ENCODE results near the gene LCE3E. TPM values are rescaled to one million over a fixed set of nuclear protein-coding genes. Genes with fewer than 3 reads are reported as not detected.
"Not testable (repeated sequence)": the region's sequence is repeated elsewhere in the genome, so short reads cannot be mapped to it uniquely, and the experiment has no call there.

Gene LCE3E
- total RNA-seq, 1 experiment from 2014 or later, result not detected

DNA sequence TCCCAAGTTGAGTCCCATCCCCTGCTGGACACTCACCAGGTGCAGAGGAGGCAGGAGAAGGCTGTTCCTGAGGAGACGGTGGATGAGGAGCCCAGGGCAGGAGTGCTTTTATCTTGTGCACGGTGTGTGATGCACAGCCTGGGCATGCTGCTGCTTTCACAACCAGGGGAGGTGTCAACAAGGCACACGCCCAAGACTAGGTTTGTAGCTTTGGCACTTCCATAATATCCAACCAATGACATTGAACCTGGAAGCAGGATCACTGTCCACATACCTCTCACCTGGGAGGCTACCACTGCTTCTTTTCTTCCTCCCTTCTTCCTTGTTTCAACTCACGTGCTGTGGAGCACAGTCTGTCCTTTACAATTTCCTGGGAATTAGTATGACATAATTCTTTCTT, 13.9 kb upstream of the LCE3E start, which contains the start of gene LCE3D:
LCE3D (minus strand) TSS at position 84 of the 400 bp plus-strand sequence. CDS start 580 bp downstream, outside the sequence.
- Histone ChIP-seq H3K4me2 (ENCODE audit: low read length) (no peak within 1 kb of the TSS), H2AFZ (ENCODE audit: low read length) (no peak within 1 kb of the TSS), H3K9me3 (ENCODE audit: low read length) (no peaks in the 10 kb centered on the region), H3K27me3 (ENCODE audit: low read length) (no peaks in the 10 kb centered on the region; the same call in 1 of the 2 replicates), H3K36me3 (ENCODE audit: low read depth, low read length) (no peaks in the 10 kb centered on the region), H3K9ac (ENCODE audit: low read length) (no peak within 1 kb of the TSS), H3K9me2 (replicated peaks; ENCODE audit: low read length) (no peaks in the 10 kb centered on the region), H3K4me1 (ENCODE audit: insufficient read depth, low read length) (no peaks in the 10 kb centered on the region), H3F3A (ENCODE audit: low read length, unreplicated experiment) (no peaks in the 10 kb centered on the region), H4K20me1 (ENCODE audit: low read length) (no peaks in the 10 kb centered on the region), H3K4me3 (ENCODE audit: low read length) (no peak within 1 kb of the TSS), H3K27ac (ENCODE audit: low read length) (no peak within 1 kb of the TSS), H3K79me2 (ENCODE audit: low read length) (no peaks in the 10 kb centered on the region)
- TF ChIP-seq, protein P1, sequence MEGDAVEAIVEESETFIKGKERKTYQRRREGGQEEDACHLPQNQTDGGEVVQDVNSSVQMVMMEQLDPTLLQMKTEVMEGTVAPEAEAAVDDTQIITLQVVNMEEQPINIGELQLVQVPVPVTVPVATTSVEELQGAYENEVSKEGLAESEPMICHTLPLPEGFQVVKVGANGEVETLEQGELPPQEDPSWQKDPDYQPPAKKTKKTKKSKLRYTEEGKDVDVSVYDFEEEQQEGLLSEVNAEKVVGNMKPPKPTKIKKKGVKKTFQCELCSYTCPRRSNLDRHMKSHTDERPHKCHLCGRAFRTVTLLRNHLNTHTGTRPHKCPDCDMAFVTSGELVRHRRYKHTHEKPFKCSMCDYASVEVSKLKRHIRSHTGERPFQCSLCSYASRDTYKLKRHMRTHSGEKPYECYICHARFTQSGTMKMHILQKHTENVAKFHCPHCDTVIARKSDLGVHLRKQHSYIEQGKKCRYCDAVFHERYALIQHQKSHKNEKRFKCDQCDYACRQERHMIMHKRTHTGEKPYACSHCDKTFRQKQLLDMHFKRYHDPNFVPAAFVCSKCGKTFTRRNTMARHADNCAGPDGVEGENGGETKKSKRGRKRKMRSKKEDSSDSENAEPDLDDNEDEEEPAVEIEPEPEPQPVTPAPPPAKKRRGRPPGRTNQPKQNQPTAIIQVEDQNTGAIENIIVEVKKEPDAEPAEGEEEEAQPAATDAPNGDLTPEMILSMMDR (conservative IDR thresholded peaks at IDR 0.05; ENCODE audit: low read depth, low read length), result no peak
- TF ChIP-seq EZH2 (IDR thresholded peaks at IDR 0.05; ENCODE audit: low read length, unreplicated experiment) (no peak), EZH2phosphoT487 (IDR thresholded peaks at IDR 0.05; ENCODE audit: borderline replicate concordance, low read length) (no peak)
- no TSS peak for BruUV-seq (replicated peaks)
- intact Hi-C loops (cut with micrococcal nuclease), result no loop called here
- CTCF ChIA-PET, result no interaction called here
- peak; percentile 0 for DNase-seq
- ATAC-seq, result no peak
- POLR2A ChIA-PET (ENCODE audit: unreplicated experiment), result no interaction called here

DNA sequence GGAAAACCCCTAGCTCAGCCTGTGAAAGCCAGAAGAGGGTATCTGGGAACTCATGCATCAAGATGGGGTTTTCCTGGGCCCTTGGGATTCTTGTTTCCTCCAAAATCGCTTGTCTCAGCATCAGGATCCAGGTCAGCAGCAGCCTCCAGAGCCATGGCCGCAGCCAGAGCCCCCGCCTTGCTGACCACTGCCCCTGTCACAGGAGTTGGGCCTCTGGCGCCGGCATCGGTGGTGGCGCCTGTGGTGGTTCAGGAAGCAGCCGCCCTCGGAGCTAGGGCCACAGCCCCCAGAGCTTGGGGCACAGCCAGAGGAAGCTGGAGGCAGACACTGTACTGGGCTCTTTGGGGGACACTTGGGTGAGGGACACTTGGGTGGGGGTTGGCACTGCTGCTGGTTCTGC, 12.9 kb upstream of the LCE3E start:
- intact Hi-C loops (cut with micrococcal nuclease); DNase-seq; H3K9me2 ChIP-seq (replicated peaks; ENCODE audit: low read length); H3K4me3 ChIP-seq (ENCODE audit: low read length); H3K9ac ChIP-seq (ENCODE audit: low read length); H3F3A ChIP-seq (ENCODE audit: low read length, unreplicated experiment); H3K4me1 ChIP-seq (ENCODE audit: insufficient read depth, low read length); H3K4me2 ChIP-seq (ENCODE audit: low read length); H3K27me3 ChIP-seq (ENCODE audit: low read length); H2AFZ ChIP-seq (ENCODE audit: low read length); H3K36me3 ChIP-seq (ENCODE audit: low read depth, low read length); H4K20me1 ChIP-seq (ENCODE audit: low read length); H3K9me3 ChIP-seq (ENCODE audit: low read length); H3K79me2 ChIP-seq (ENCODE audit: low read length); ATAC-seq; BruUV-seq (replicated peaks); CTCF ChIA-PET; H3K27ac ChIP-seq (ENCODE audit: low read length); POLR2A ChIA-PET (ENCODE audit: unreplicated experiment): not testable (repeated sequence)

DNA sequence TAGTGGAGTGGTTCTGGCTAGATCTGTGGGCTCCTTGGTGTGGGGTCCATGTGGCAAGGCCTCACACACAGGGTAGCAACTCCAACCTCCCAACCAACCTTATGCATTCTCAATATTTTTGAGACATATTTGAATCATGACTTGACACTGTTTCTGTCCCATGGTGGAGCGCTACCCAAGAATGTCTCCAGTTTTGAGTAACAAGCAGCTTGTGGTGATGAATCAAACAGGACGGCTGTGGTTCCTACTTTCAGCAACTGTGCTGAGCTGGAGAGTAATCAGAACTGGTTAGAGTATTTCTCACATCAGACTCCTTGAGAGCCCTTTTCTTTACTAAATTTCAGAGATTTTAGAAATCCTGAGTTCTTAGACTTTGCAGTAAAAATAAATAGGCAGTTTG, 10.6 kb upstream of the LCE3E start:
- TF ChIP-seq EZH2phosphoT487 (IDR thresholded peaks at IDR 0.05; ENCODE audit: borderline replicate concordance, low read length), result no peak
- TF ChIP-seq, protein P1 (conservative IDR thresholded peaks at IDR 0.05; ENCODE audit: low read depth, low read length), result no peak
- no peak for TF ChIP-seq EZH2 (IDR thresholded peaks at IDR 0.05; ENCODE audit: low read length, unreplicated experiment)
- no TSS peak for BruUV-seq (replicated peaks)
- Histone ChIP-seq H3K9me3 (ENCODE audit: low read length) (no peaks in the 10 kb centered on the region), H3K27me3 (ENCODE audit: low read length) (no peaks in the 10 kb centered on the region; the same call in 1 of the 2 replicates), H3K36me3 (ENCODE audit: low read depth, low read length) (no peaks in the 10 kb centered on the region), H3K4me3 (ENCODE audit: low read length) (no peak overlapping the region), H3F3A (ENCODE audit: low read length, unreplicated experiment) (no peaks in the 10 kb centered on the region), H3K79me2 (ENCODE audit: low read length) (no peaks in the 10 kb centered on the region), H3K4me1 (ENCODE audit: insufficient read depth, low read length) (no peaks in the 10 kb centered on the region), H4K20me1 (ENCODE audit: low read length) (no peaks in the 10 kb centered on the region), H3K27ac (ENCODE audit: low read length) (no peak overlapping the region), H3K4me2 (ENCODE audit: low read length) (no peak overlapping the region), H3K9ac (ENCODE audit: low read length) (no peak overlapping the region), H2AFZ (ENCODE audit: low read length) (no peak overlapping the region), H3K9me2 (replicated peaks; ENCODE audit: low read length) (no peaks in the 10 kb centered on the region)
- ChIA-PET CTCF (no interaction called here), POLR2A (ENCODE audit: unreplicated experiment) (no interaction called here)
- DNase-seq, result no peak
- no peak for ATAC-seq
- intact Hi-C loops (cut with micrococcal nuclease), result no loop called here
